ENCODE measurements around the gene CXCL13.

DNA sequence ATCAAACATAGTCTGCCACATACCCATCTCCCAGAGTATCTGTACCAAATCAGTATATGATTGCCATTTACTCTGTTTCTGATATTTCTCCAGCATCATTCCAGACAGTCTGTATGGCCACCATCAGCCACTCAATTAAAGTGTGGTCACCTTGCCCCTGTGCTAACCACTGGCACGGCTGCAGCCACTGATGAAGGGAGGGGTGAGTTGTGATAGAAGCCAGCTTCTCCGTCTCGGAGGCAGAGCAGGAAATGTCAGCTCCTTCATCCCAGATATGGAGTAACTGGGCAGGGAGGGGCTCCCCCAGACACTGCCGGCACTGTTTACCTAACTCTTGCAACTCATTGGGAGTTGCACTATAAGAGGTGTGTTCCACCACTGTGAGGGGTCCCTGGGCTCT lies 30.3 kb downstream of the CXCL13 start:
- TF ChIP-seq, protein P1, sequence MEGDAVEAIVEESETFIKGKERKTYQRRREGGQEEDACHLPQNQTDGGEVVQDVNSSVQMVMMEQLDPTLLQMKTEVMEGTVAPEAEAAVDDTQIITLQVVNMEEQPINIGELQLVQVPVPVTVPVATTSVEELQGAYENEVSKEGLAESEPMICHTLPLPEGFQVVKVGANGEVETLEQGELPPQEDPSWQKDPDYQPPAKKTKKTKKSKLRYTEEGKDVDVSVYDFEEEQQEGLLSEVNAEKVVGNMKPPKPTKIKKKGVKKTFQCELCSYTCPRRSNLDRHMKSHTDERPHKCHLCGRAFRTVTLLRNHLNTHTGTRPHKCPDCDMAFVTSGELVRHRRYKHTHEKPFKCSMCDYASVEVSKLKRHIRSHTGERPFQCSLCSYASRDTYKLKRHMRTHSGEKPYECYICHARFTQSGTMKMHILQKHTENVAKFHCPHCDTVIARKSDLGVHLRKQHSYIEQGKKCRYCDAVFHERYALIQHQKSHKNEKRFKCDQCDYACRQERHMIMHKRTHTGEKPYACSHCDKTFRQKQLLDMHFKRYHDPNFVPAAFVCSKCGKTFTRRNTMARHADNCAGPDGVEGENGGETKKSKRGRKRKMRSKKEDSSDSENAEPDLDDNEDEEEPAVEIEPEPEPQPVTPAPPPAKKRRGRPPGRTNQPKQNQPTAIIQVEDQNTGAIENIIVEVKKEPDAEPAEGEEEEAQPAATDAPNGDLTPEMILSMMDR (IDR thresholded peaks at IDR 0.05), result no peak
- TF ChIP-seq RFX5 (IDR thresholded peaks at IDR 0.05; ENCODE audit: low read length) (no peak), EZH2phosphoT487 (IDR thresholded peaks at IDR 0.05; ENCODE audit: borderline replicate concordance, low read depth) (no peak), TAF1 (IDR thresholded peaks at IDR 0.05; ENCODE audit: borderline replicate concordance, low read depth, low read length) (no peak), SIN3A (IDR thresholded peaks at IDR 0.05; ENCODE audit: borderline replicate concordance, low read depth, low read length) (no peak), NFIC (IDR thresholded peaks at IDR 0.05; ENCODE audit: borderline replicate concordance) (no peak), POLR2AphosphoS5 (IDR thresholded peaks at IDR 0.05; ENCODE audit: low read depth, low read length) (no peak), RAD21 (IDR thresholded peaks at IDR 0.05; ENCODE audit: low read length) (no peak), EP300 (IDR thresholded peaks at IDR 0.05; ENCODE audit: borderline replicate concordance in 1 of 2, low read depth in 1 of 2, low read length in 1 of 2) (no peak), SMC3 (IDR thresholded peaks at IDR 0.05; ENCODE audit: low read depth, low read length) (no peak), YY1 (IDR thresholded peaks at IDR 0.05; ENCODE audit: low read depth) (no peak), RCOR1 (IDR thresholded peaks at IDR 0.05; ENCODE audit: low read length) (no peak)
- TF ChIP-seq, protein P2, sequence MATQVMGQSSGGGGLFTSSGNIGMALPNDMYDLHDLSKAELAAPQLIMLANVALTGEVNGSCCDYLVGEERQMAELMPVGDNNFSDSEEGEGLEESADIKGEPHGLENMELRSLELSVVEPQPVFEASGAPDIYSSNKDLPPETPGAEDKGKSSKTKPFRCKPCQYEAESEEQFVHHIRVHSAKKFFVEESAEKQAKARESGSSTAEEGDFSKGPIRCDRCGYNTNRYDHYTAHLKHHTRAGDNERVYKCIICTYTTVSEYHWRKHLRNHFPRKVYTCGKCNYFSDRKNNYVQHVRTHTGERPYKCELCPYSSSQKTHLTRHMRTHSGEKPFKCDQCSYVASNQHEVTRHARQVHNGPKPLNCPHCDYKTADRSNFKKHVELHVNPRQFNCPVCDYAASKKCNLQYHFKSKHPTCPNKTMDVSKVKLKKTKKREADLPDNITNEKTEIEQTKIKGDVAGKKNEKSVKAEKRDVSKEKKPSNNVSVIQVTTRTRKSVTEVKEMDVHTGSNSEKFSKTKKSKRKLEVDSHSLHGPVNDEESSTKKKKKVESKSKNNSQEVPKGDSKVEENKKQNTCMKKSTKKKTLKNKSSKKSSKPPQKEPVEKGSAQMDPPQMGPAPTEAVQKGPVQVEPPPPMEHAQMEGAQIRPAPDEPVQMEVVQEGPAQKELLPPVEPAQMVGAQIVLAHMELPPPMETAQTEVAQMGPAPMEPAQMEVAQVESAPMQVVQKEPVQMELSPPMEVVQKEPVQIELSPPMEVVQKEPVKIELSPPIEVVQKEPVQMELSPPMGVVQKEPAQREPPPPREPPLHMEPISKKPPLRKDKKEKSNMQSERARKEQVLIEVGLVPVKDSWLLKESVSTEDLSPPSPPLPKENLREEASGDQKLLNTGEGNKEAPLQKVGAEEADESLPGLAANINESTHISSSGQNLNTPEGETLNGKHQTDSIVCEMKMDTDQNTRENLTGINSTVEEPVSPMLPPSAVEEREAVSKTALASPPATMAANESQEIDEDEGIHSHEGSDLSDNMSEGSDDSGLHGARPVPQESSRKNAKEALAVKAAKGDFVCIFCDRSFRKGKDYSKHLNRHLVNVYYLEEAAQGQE (IDR thresholded peaks at IDR 0.05; ENCODE audit: low read depth, low read length), result no peak
- TF ChIP-seq, protein P3, sequence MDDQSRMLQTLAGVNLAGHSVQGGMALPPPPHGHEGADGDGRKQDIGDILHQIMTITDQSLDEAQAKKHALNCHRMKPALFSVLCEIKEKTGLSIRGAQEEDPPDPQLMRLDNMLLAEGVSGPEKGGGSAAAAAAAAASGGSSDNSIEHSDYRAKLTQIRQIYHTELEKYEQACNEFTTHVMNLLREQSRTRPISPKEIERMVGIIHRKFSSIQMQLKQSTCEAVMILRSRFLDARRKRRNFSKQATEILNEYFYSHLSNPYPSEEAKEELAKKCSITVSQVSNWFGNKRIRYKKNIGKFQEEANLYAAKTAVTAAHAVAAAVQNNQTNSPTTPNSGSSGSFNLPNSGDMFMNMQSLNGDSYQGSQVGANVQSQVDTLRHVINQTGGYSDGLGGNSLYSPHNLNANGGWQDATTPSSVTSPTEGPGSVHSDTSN (IDR thresholded peaks at IDR 0.05), result no peak
